Measurements from ENCODE around the gene PIP5K1A.

The PIP5K1A gene

GRCh38 chr1:151289080-151289935, 91.0 kb downstream of the PIP5K1A start:
- no peak for DNase-seq (ENCODE audit: low read depth in 2 of 2)

- DNase-seq (ENCODE audit: low read depth in 2 of 2): no peak
Observed at GRCh38 chr1:151289991-151290708, 91.8 kb downstream of the PIP5K1A start.

- no peak for DNase-seq (ENCODE audit: low read depth in 2 of 2)
Observed at GRCh38 chr1:151290709-151291303, 92.5 kb downstream of the PIP5K1A start.

- DNase-seq (ENCODE audit: low read depth in 2 of 2): no peak
Observed at GRCh38 chr1:151292207-151293030, 94.1 kb downstream of the PIP5K1A start.

GRCh38 chr1:151293093-151293492, 94.7 kb downstream of the PIP5K1A start:
- DNase-seq (ENCODE audit: low read depth in 2 of 2): no peak

- no peak for DNase-seq (ENCODE audit: low read depth in 2 of 2)
Observed at GRCh38 chr1:151294742-151295462, 96.5 kb downstream of the PIP5K1A start.

Data from stimulated activated CD8-positive, alpha-beta memory T cell treated with anti-CD3 and anti-CD28 coated beads, Interleukin-2, amount 100 ng/mL, for 1 hour (primary cell).